Measurements from ENCODE around the gene VEGFB. TPM values are rescaled to one million over a fixed set of nuclear protein-coding genes. Genes with fewer than 3 reads are reported as not detected.

VEGFB gene
- total and polyA plus RNA-seq, 2 donors (not counting 3 experiments of a cell fraction or from before 2014, with no cell fraction given): 19.3 to 98.1 TPM

DNA sequence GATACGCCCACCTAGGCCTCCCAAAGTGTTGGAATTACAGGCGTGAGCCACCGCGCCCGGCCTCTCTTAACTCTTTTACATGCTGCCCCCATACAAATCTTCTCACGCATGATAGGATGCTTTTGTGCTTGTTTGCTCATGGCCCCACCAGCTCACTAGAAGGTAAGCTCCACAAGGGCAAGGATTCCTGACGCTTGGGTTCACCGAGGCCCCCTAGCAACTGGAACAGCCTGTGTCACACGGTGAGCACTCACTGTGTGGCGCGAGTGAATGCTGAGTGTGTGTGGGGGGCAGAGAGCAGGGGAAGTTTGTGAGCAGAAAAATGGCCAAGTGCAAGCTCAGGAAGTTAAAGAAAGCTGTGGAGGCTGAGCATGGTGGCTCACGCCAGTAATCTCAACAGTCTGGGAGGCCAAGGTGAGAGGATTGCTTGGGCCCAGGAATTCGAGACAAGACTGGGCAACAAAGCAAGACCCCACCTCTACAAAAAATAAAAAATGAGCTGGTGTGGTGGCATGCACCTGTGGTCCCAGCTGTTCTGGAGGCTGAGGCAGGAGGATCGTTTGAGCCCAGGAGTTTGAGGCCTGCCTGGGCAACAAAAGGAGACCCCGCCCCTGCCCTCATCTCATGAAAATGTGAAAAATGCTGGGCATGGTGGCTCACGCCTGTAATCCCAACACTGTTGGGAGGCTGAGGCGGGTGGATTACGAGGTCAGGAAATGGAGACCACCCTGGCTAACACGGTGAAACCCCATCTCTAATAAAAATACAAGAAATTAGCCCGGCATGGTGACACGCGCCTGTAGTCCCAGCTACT, 47.8 kb downstream of the VEGFB start:
- H3K36me3 ChIP-seq (ENCODE audit: control insufficient read depth in 2 of 2, extremely low read depth in 1 of 2, insufficient read depth in 2 of 2, low read length in 2 of 2): peaks cover 2 to 12% of the 10 kb centered on the region in 2 experiments
- intact Hi-C loops (cut with micrococcal nuclease) (no loop called here), dilution Hi-C loops (cut with MboI; ENCODE audit: extremely low pct_ligation_motif_present, low sequenced_read_pairs) (no loop called here)
- no peak overlapping the region for H3K9ac ChIP-seq (replicated peaks; ENCODE audit: extremely low read depth, insufficient read depth, low read length)
- no peak for DNase-seq (ENCODE audit: low read depth, low spot score)
- H3K79me2 ChIP-seq (ENCODE audit: control insufficient read depth, insufficient read depth, low read length): peaks cover 2% of the 10 kb centered on the region
- H3K9me3 ChIP-seq (replicated peaks; ENCODE audit: control insufficient read depth, insufficient read depth, low read length): no peaks in the 10 kb centered on the region
- CTCF ChIA-PET: interaction anchor here (1.3 to 2.3 kb wide), 4 partner anchors 10 to 78 kb away, joined by 3 to 8 read pairs (median 6); no protein-coding TSS in a partner anchor
- H3K9me1 ChIP-seq (replicated peaks; ENCODE audit: control insufficient read depth, extremely low read depth, insufficient read depth, low read length): no peaks in the 10 kb centered on the region
- no peak for FAIRE-seq
- H4K20me1 ChIP-seq (replicated peaks; ENCODE audit: control insufficient read depth, extremely low read depth, insufficient read depth, low read length): no peaks in the 10 kb centered on the region
- H2AFZ ChIP-seq (ENCODE audit: low read depth, low read length): no peak overlapping the region
- BruUV-seq (replicated peaks): no TSS peak
- POLR2A ChIA-PET: interaction anchor here (1.1 kb wide), 1 partner anchor 11 kb away, joined by 3 read pairs; no protein-coding TSS in a partner anchor
- H3K4me1 ChIP-seq (ENCODE audit: control insufficient read depth, extremely low read depth, insufficient read depth, low read length): peaks cover 11% of the 10 kb centered on the region
- no peak for TF ChIP-seq FOS (IDR thresholded peaks at IDR 0.05; ENCODE audit: borderline replicate concordance, insufficient read depth, low read length)
- TF ChIP-seq POLR2AphosphoS5 (IDR thresholded peaks at IDR 0.05; ENCODE audit: insufficient read depth, low read depth, low read length): no peak
- TF ChIP-seq POLR2A (IDR thresholded peaks at IDR 0.05; ENCODE audit: low read depth, low read length): no peak
- no peak for TF ChIP-seq GATA2 (IDR thresholded peaks at IDR 0.05; ENCODE audit: insufficient read depth, insufficient read length, low read depth, low read length)
- TF ChIP-seq, protein P1, sequence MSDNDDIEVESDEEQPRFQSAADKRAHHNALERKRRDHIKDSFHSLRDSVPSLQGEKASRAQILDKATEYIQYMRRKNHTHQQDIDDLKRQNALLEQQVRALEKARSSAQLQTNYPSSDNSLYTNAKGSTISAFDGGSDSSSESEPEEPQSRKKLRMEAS (IDR thresholded peaks at IDR 0.05; ENCODE audit: insufficient read depth, insufficient read length): no peak
- no peak for TF ChIP-seq JUN (IDR thresholded peaks at IDR 0.05; ENCODE audit: borderline replicate concordance, insufficient read depth, insufficient read length, low read depth)
- TF ChIP-seq, protein P2, sequence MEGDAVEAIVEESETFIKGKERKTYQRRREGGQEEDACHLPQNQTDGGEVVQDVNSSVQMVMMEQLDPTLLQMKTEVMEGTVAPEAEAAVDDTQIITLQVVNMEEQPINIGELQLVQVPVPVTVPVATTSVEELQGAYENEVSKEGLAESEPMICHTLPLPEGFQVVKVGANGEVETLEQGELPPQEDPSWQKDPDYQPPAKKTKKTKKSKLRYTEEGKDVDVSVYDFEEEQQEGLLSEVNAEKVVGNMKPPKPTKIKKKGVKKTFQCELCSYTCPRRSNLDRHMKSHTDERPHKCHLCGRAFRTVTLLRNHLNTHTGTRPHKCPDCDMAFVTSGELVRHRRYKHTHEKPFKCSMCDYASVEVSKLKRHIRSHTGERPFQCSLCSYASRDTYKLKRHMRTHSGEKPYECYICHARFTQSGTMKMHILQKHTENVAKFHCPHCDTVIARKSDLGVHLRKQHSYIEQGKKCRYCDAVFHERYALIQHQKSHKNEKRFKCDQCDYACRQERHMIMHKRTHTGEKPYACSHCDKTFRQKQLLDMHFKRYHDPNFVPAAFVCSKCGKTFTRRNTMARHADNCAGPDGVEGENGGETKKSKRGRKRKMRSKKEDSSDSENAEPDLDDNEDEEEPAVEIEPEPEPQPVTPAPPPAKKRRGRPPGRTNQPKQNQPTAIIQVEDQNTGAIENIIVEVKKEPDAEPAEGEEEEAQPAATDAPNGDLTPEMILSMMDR (IDR thresholded peaks at IDR 0.05; ENCODE audit: extremely low read depth in 1 of 2, insufficient read depth in 1 of 2, low read depth in 1 of 2, low read length in 2 of 2): no peak
- TF ChIP-seq MYC (IDR thresholded peaks at IDR 0.05; ENCODE audit: low read depth, low read length): no peak
- TF ChIP-seq EZH2 (IDR thresholded peaks at IDR 0.05; ENCODE audit: borderline replicate concordance, low read depth, low read length, severe bottlenecking): no peak
- H3K4me3 ChIP-seq (replicated peaks in 1 of 3; ENCODE audit: insufficient read depth in 1 of 3, low read depth in 1 of 3, low read length in 3 of 3): no peak overlapping the region
- H3K27ac ChIP-seq (ENCODE audit: insufficient read depth, low read depth, low read length): no peak overlapping the region
- no peaks in the 10 kb centered on the region for H3K27me3 ChIP-seq (ENCODE audit: control insufficient read depth in 2 of 2, insufficient read depth in 2 of 2, low read length in 2 of 2)
- no peak overlapping the region for H3K4me2 ChIP-seq (ENCODE audit: insufficient read depth, low read length)
